Measurements from ENCODE around the gene ROCK1. TPM values are rescaled to one million over a fixed set of nuclear protein-coding genes. Genes with fewer than 3 reads are reported as not detected.
"Not testable (repeated sequence)": the region's sequence is repeated elsewhere in the genome, so short reads cannot be mapped to it uniquely, and the experiment has no call there.

The ROCK1 gene
- total RNA-seq, 1 donor from 2014 or later: 47.9 TPM

DNA sequence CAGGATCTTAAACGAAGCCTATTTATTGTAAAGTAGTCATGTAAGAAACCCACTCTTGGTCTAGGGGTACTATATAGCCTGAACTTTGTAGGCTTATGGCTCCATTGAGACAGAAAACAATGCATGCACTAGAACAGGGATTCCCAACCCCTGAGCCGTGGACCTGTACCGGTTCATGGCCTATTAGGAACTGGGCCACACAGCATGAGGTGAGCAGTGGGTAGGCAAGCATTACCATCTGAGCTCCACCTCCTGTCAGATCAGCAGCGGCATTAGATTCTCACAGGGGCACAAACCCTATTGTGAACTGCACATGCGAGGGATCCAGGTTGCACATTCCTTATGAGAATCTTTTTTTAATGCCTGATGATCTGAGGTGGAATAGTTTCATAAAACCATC is 59.2 kb downstream of the ROCK1 start:
- no peak for DNase-seq

DNA sequence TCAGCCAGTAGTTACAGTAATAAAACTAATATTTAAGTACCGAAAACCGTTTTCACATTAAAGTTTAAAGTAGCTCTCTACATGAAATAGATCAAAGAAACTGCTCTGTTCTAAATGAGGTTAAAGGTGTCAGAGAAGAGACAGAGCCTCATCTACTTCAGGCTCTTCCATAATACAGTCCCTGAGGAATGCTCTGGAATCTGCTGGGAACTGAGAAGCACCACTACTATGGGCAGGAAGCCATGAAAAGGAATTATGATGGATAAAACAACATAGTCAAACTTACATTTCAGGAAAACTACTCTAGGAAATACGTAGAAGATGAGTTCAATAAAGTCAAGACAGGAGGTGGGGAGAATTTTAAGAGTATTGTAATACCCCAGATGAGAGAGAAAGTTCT is 60.0 kb downstream of the ROCK1 start:
- DNase-seq: no peak

DNA sequence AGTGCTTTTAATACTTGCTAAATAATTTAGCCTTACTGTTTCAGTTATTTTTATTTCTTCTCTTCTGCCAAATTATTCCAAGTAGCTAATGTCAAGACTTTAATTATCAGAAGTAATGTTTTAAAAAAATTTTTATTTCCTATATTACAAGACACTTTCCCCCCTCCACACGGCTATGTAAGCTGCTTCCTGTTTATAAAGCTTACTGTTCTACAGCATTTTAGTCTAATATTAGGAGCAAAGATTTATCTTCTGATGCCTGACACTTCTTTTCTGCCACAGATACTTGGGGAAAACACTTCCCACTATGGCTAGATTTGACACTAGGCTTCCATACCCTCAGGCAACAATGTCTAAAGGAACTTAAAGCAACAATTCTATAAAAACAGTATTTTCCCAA is 62.3 kb downstream of the ROCK1 start:
- DNase-seq: no peak

DNA sequence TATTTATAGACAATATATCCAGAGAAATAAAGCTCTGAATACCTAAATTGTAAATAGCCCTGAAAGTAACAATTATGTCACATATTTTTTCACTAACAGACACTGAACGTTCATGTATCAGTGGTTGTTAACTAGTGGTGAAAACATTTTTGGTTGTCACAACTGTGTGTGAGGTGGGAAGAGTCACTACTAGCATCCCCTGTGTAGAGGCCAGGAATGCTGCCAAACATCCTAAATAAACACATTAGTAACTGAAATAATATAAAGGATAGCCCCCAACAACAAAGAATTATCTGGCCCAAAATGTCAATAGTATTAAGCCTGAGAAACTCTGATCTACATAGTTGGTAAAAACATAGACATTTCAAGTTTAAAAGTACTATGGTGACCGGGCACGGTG is 64.5 kb downstream of the ROCK1 start:
- DNase-seq: no peak

DNA sequence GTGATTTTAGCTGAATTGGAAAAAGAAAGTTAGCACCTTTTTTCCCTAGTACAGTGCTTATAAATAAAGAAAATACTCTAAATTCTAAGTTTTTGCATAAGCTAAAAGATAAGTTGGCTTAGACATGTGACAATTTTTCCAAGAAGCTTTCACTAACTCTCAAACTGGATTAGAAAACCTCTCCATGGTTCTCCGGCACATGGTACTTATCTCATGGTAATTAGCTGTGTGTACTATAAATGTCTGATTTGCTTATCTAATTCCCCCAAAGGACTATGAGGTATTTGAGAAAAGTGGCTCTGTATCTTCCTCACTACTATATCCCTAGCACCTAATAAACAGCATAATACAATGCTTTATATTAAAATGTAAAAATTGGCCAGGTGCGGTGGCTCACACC is 71.1 kb downstream of the ROCK1 start:
- DNase-seq: no peak

DNA sequence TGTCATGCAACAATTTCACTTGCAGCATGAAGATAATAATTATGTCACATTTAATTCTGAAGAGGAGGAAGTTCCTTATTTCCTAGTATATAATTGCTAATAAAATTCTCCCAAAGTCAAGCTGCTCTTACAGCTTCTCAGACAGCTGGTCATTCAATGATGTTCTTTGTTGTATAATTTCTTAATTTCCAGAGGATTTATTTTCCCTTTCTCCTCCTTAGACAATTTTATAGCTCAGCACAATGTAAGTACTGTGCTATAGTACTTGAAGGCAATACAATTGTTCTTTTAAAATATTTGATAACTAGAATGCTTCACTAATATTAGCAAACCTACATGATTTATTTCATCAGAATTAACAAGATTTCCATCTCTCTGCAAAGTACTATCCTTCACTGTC is 73.4 kb downstream of the ROCK1 start:
- no peak for DNase-seq

DNA sequence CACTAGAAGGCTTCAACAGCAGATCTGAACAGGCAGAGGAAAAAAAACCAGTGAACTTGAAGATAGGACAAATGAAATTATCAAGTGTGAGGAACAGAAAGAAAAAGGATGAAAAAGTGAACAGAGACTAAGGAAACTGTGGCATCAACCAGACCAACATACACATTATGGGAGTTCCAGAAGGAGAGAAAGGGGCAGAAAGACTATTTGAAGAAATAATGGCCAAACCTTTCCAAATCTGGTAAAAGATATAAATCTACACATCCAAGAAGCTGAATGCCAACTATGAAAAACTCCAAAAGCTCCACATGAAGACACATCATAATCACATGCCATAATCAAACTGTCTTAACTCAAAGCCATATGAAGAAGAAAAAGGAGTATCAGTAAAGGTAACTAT is 79.8 kb downstream of the ROCK1 start:
- no peak for DNase-seq

DNA sequence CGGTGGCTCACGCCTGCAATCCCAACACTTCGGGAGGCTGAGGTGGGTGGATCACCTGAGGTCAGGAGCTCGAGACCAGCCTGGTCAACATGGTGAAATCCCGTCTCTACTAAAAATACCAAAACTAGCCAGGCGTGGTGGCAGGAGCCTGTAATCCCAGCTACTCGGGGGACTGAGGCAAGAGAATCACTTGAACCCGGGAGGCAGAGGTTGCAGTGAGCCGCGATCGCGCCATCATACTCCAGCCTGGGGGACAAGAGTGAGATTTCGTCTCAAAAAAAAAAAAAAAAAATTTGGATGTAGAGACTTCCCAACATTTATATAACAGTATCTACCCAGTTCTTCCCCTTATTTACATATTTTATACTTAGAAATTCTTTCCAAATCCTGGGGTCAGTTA is 93.4 kb downstream of the ROCK1 start:
- not testable (repeated sequence) for DNase-seq

DNA sequence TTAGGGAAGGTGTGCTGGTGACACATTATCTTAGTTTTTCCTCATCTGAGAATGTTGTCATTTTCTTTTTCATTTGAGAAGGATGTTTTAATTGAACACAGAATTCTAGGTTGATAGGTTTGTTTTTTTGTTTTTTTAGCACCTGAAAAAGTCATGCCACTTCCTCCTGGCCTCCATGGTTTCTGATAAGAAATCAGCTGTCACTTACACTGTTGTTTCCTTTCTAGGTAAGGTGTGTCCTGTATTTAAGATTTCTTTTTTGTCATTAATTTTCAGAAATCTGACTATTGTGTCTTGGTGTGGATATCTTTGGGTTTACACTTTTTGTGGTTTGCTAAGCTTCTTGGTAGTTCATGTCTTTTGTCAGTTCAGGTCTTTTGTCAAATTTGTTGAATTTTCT is 99.3 kb downstream of the ROCK1 start:
- DNase-seq: no peak

DNA sequence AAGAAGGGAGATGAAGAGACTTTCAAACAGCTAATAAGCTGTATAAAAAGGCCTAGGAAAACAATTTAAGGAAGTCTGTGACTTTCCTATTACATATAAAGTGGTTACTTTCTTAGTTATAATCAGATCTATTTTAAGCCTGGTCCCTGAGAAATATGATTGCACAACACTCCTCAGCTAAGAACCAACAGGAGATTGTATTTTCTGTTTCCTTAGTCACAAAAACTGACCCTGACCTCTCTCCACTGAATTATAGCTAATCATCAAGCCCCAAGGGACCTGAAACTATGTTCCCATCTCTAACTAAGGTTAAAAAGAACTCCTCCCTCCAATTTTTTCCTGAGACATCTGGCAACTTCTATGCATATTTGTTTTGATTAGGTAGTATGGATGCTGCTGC is 106.9 kb downstream of the ROCK1 start:
- no peak for DNase-seq

DNA sequence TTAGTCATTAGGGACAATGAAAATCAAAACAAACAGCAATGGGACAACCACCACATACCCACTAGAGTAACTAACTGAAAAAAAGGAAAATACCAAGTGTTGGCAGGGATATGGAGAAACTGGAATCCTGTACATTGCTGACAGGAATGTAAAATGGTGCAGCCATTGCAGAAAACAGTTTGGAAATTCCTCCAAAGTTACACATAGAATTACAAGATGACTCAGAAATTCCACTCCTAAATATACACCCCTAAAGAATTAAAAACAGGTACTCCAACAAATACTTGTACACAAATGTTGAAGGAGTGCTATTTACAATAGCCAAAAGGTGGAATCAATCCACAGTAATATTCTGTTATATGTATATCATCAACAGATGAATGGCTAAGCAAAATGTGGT is 110.9 kb downstream of the ROCK1 start:
- no peak for DNase-seq

DNA sequence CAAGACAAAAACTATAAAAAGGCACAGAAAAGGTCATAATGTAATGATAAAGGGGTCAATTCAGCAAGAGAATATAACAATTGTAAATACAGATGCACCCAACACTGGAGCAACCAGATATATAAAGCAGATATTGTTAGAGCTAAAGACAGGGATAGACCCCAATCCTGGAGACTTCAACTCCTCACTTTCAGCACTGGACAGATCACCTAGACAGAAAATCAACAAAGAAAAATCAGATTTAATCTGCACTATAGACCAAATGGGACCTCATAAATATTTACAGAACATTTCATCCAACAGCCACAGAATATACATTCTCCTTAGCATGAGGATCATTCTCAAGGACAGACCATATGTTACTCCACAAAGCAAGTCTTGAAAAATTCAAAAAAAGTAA is 114.2 kb downstream of the ROCK1 start:
- no peak for DNase-seq

DNA sequence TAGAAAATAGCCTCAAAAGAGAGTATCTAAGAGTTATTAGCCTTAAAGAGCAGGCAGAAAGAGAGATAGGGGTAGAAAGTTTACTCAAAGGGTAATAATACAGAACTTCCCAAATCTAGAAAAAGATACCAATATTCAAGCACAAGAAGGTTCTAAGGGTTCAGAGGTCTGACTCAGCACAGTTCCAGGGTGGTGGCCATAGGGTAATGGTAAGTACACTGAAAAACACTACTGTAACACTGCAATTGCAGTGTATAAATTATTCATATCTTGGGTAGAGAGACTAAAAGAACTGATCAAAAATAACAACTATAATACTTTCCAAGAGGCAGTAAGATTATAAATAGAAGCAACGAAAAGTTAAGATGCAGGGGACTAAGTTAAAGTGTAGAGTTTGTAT is 115.2 kb downstream of the ROCK1 start:
- DNase-seq: no peak

DNA sequence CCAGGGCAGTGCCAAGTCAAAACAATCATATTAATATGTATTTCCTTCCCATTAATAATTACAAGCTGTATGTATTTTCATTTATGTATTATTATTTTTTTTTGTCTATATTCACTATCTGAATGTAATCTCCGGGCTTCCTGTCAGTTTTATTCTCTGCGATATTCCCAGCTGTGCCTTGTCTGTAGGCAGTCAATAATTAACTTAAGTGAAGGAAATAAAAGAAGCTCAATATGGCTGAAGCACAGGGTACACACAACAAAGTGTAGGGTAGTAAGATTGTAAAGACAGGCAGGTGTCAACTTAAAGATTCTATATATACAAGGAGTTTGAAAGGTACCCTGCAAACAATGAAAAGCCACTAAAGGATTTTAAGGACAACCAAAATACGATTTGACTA is 122.9 kb downstream of the ROCK1 start:
- DNase-seq: no peak

DNA sequence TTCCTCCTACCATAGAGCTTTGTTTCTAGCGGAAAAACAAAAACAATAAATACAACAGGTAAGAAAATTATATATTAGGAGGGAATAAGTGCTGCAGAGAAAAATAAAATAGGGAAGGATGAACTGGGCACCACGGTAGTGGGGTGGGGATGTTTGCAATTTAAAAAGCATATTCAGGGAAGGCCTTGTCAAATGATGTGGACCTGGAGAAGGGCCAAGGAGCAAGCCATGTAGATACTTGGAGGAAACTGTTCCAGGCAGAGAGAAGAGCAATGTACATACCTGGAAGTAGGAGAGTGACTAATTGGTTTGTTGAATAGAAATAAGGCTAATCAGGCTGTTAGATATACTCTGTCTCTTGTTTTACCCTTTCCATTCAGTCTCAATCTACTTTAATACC is 136.5 kb downstream of the ROCK1 start:
- DNase-seq: no peak

DNA sequence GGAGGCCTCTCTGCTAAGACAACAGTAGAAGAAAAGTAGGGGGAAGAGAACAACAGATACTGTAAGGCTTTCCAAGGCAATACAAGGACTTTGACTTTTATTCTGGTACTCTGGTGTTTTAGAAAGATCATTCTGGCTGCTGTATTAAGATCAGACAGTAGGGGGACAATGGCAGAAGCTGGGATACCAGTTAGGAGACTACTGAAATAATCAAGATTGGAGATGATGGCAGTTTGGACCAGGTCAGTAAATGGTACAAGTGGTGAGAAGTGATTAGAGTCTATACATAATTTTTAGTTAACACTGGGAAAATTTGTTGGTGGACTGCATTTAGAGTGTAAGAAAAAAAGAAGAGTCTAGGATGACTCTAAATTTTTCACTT is 139.7 kb downstream of the ROCK1 start:
- no peak for DNase-seq

DNA sequence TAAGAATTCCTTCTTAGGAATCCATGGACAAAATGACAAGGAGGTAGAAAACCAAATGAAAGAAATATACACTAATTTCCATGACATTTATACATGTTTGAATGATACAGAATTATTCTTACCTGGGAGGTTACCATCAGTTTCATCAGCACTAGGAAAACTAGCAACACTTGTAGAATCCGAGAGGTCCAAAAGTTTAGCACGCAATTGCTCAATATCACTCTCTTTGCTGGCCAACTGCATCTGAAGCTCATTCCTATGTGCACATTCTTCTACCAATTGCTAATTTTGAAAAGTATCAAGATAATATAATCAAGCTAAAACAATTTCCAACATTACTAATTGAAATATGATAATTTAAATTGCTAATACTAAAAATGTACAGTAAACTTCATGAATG is 144.8 kb downstream of the ROCK1 start:
- no peak for DNase-seq

DNA sequence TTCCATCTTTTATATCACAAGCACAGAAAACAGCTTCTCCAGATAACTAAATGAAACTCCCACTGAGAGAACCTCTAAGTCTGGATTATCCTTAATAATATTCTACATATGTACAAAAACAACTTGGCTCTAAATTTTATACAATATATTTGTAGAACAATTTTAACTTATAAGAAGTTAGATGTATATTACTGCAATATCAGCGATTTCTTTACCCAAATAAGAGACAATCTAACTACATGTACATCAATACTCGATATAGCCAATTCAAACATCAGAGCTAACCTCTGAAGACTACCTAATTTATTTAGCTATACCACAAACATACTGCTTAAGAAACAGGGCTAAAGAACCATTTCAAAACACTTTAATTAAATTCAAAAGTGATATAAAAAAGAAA is 148.6 kb downstream of the ROCK1 start:
- no peak for DNase-seq

DNA sequence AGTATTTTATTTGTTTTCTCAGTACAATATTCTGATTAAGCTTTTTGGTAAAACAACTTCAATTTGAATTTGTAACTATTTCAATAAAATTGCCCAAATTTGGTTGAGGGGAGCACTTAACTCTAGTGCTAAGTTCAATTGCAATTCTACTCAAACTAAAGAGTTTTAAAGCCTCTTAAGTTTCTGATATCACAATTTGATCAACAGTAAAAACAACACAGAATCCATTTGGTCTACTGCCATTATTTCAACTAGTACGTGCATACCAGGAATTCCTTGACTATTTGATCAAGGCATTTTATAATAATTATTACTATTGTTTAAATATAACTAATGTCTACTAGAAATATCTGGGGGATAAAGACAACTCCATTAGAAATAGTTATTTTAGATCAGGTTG is 150.9 kb downstream of the ROCK1 start:
- no peak for DNase-seq

DNA sequence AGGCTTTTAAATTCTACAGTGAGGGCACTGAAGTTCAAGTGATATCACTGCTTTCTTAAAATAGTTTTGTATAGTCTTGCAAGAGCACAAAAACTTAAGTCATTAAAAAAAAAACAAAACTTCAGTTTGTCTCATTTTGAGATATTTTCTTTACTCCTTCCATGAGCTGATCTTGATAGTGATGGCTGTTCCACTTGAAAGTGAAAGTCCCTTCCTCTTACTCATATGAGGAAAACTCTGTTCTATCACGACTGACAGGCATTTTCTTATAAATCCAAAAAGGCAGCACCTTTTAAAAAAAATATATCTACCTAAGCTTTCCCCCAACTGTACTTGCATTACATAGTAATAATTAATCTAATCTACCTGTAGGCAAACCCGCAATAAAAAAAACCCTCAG is 160.8 kb downstream of the ROCK1 start:
- not testable (repeated sequence) for DNase-seq

Small RNAs within 50 kb of the gene (small RNA-seq; reads per million reads assigned to genes)
- not detected for gene RNU6-120P

Other genes starting within 250 kb of the ROCK1 start
- gene GREB1L, start 130.4 kb upstream of the ROCK1 start, total RNA-seq: 0.31 TPM

All from occipital lobe (tissue), 3 donors.